ENCODE measurements around the gene P3R3URF. TPM values are rescaled to one million over a fixed set of nuclear protein-coding genes. Genes with fewer than 3 reads are reported as not detected.

Gene P3R3URF
- total RNA-seq, 1 experiment from 2014 or later = not detected

- in situ Hi-C loops (cut with HindIII; ENCODE audit: low sequenced_read_pairs) = no loop called here
- no peak for DNase-seq (ENCODE audit: low spot score)
Measured at GRCh38 chr1:46197560-46197963, 21.3 kb upstream of the P3R3URF start.

- in situ Hi-C loops (cut with HindIII; ENCODE audit: low sequenced_read_pairs) = no loop called here
- no peak for DNase-seq (ENCODE audit: low spot score)
Measured at GRCh38 chr1:46196609-46197008, 20.3 kb upstream of the P3R3URF start.

GRCh38 chr1:46194641-46195193, 18.4 kb upstream of the P3R3URF start:
- DNase-seq (ENCODE audit: low spot score) = no peak
- in situ Hi-C loops (cut with HindIII; ENCODE audit: low sequenced_read_pairs) = no loop called here

GRCh38 chr1:46193984-46194570, 17.8 kb upstream of the P3R3URF start:
- in situ Hi-C loops (cut with HindIII; ENCODE audit: low sequenced_read_pairs) = no loop called here
- DNase-seq (ENCODE audit: low spot score) = no peak

- in situ Hi-C loops (cut with HindIII; ENCODE audit: low sequenced_read_pairs) = no loop called here
- DNase-seq (ENCODE audit: low spot score) = no peak
Measured at GRCh38 chr1:46193285-46193684, 17.0 kb upstream of the P3R3URF start.

- DNase-seq (ENCODE audit: low spot score) = no peak
- in situ Hi-C loops (cut with HindIII; ENCODE audit: low sequenced_read_pairs) = no loop called here
Measured at GRCh38 chr1:46192171-46192570, 15.9 kb upstream of the P3R3URF start.

- in situ Hi-C loops (cut with HindIII; ENCODE audit: low sequenced_read_pairs) = no loop called here
- DNase-seq (ENCODE audit: low spot score) = no peak
Measured at GRCh38 chr1:46191033-46191701, 14.9 kb upstream of the P3R3URF start.

- DNase-seq (ENCODE audit: low spot score) = no peak
- in situ Hi-C loops (cut with HindIII; ENCODE audit: low sequenced_read_pairs) = no loop called here
Measured at GRCh38 chr1:46190539-46190938, 14.3 kb upstream of the P3R3URF start.

GRCh38 chr1:46188295-46189030, 12.2 kb upstream of the P3R3URF start:
- in situ Hi-C loops (cut with HindIII; ENCODE audit: low sequenced_read_pairs) = no loop called here
- DNase-seq (ENCODE audit: low spot score) = no peak

GRCh38 chr1:46187106-46187869, 11.0 kb upstream of the P3R3URF start:
- no peak for DNase-seq (ENCODE audit: low spot score)
- in situ Hi-C loops (cut with HindIII; ENCODE audit: low sequenced_read_pairs) = no loop called here

- in situ Hi-C loops (cut with HindIII; ENCODE audit: low sequenced_read_pairs) = no loop called here
- no peak for DNase-seq (ENCODE audit: low spot score)
Measured at GRCh38 chr1:46186076-46186475, 9.8 kb upstream of the P3R3URF start.

- in situ Hi-C loops (cut with HindIII; ENCODE audit: low sequenced_read_pairs) = no loop called here
- DNase-seq (ENCODE audit: low spot score) = no peak
Measured at GRCh38 chr1:46184920-46185658, 8.8 kb upstream of the P3R3URF start.

GRCh38 chr1:46183926-46184557, 7.8 kb upstream of the P3R3URF start:
- in situ Hi-C loops (cut with HindIII; ENCODE audit: low sequenced_read_pairs) = no loop called here
- DNase-seq (ENCODE audit: low spot score) = no peak

GRCh38 chr1:46183079-46183847, 7.0 kb upstream of the P3R3URF start:
- peak; percentile 66 for DNase-seq (ENCODE audit: low spot score)
- in situ Hi-C loops (cut with HindIII; ENCODE audit: low sequenced_read_pairs) = no loop called here

GRCh38 chr1:46181343-46182260, 5.3 kb upstream of the P3R3URF start:
- in situ Hi-C loops (cut with HindIII; ENCODE audit: low sequenced_read_pairs) = no loop called here
- no peak for DNase-seq (ENCODE audit: low spot score)

GRCh38 chr1:46180082-46180616, 3.9 kb upstream of the P3R3URF start:
- no peak for DNase-seq (ENCODE audit: low spot score)
- in situ Hi-C loops (cut with HindIII; ENCODE audit: low sequenced_read_pairs) = no loop called here

All from G401 (cell line).